Spinal cord (tissue), 10 donors: ENCODE data around the gene DHRS1. TPM values are rescaled to one million over a fixed set of nuclear protein-coding genes. Genes with fewer than 3 reads are reported as not detected.

ENCODE experiments used
- DNase-seq, 6 donors: peaks; one replicate each; pipeline versions ENCODE4 v3.0.0 to v3.0.0-alpha.2; 2013 to 2015; ENCODE audit warnings: low spot score in 6 of 6, low read depth in 4 of 6
- H3K27ac ChIP-seq: one replicate; pipeline ENCODE4 v1.5.1; 2013; ENCODE audit warnings: low read depth, low read length, control low read depth
- H3K27me3 ChIP-seq: one replicate; pipeline ENCODE4 v1.6.1; 2013; ENCODE audit warnings: low read length; ENCODE audit not compliant: control insufficient read depth, insufficient read depth
- H3K36me3 ChIP-seq: one replicate; pipeline ENCODE4 v1.6.1; 2013; ENCODE audit warnings: low read length; ENCODE audit not compliant: control insufficient read depth, insufficient read depth
- H3K4me1 ChIP-seq: one replicate; pipeline ENCODE4 v1.6.1; 2013; ENCODE audit warnings: low read length; ENCODE audit not compliant: control insufficient read depth, insufficient read depth
- H3K4me3 ChIP-seq: one replicate; pipeline ENCODE4 v1.5.1; 2013; ENCODE audit warnings: low read depth, low read length, control low read depth
- H3K9me3 ChIP-seq: one replicate; pipeline ENCODE4 v1.6.1; 2013; ENCODE audit warnings: low read length; ENCODE audit not compliant: control insufficient read depth, insufficient read depth
- WGBS: methylation state at CpG from one replicate; pipeline ENCODE4 v1.1.5; 2013; ENCODE audit warnings: missing lambda C conversion rate; ENCODE audit not compliant: insufficient coverage; 5-methylcytosine and 5-hydroxymethylcytosine counted together
- polyA plus RNA-seq, 2 donors: library from polyadenylated mRNA; unstranded; fragments of 120-200 nt; gene quantifications; one replicate each; pipeline ENCODE4 v1.2.1, GENCODE V29; 2013; ENCODE audit not compliant: insufficient read length in 2 of 2
- total RNA-seq, 2 donors: library from RNA; depleted of rRNA in 1 of 2; stranded (reverse); fragments of 120-200 nt in 1 of 2; fragments of >200 nt in 1 of 2; gene quantifications; one replicate each; pipeline versions ENCODE4 v1.2.3 to v1.2.4, GENCODE V29; 2013 to 2014
- donor health status: healthy.

DHRS1 gene
- total and polyA plus RNA-seq, 4 donors = 12.6 to 47.5 (median 25.7) TPM

- WGBS = 96% methylated on average over 5 of the region's 9 CpGs
- DNase-seq = no peak
- Histone ChIP-seq H3K36me3 (peaks cover 60% of the 10 kb centered on the region), H3K27me3 (no peaks in the 10 kb centered on the region), H3K4me1 (peaks cover 6% of the 10 kb centered on the region), H3K4me3 (no peak overlapping the region), H3K9me3 (no peaks in the 10 kb centered on the region), H3K27ac (no peak overlapping the region)
Measured at GRCh38 chr14:24268225-24268624, 31.4 kb downstream of the DHRS1 start.

GRCh38 chr14:24267516-24267915, 32.1 kb downstream of the DHRS1 start:
- no peaks in the 10 kb centered on the region for H3K27me3 ChIP-seq
- H3K4me1 ChIP-seq = peaks cover 6% of the 10 kb centered on the region
- 89% methylated on average over 9 of the region's 9 CpGs for WGBS
- peaks cover 65% of the 10 kb centered on the region for H3K36me3 ChIP-seq
- DNase-seq = no peak
- no peaks in the 10 kb centered on the region for H3K9me3 ChIP-seq
- H3K4me3 ChIP-seq = no peak overlapping the region
- no peak overlapping the region for H3K27ac ChIP-seq

GRCh38 chr14:24266344-24267244, 33.0 kb downstream of the DHRS1 start:
- Histone ChIP-seq H3K27me3 (no peaks in the 10 kb centered on the region), H3K27ac (no peak overlapping the region), H3K36me3 (peaks cover 73% of the 10 kb centered on the region), H3K4me3 (no peak overlapping the region), H3K9me3 (no peaks in the 10 kb centered on the region), H3K4me1 (peaks cover 6% of the 10 kb centered on the region)
- DNase-seq = no peak
- WGBS = 90% methylated on average over 18 of the region's 18 CpGs

GRCh38 chr14:24264298-24264697, 35.3 kb downstream of the DHRS1 start:
- Histone ChIP-seq H3K4me1 (no peaks in the 10 kb centered on the region), H3K27ac (no peak overlapping the region), H3K4me3 (no peak overlapping the region), H3K9me3 (no peaks in the 10 kb centered on the region), H3K36me3 (peaks cover 80% of the 10 kb centered on the region), H3K27me3 (no peaks in the 10 kb centered on the region)
- WGBS = 69% methylated on average over 5 of the region's 6 CpGs
- no peak for DNase-seq

- no peaks in the 10 kb centered on the region for H3K9me3 ChIP-seq
- WGBS = 82% methylated on average over 3 of the region's 6 CpGs
- H3K36me3 ChIP-seq = peaks cover 79% of the 10 kb centered on the region
- no peak overlapping the region for H3K4me3 ChIP-seq
- no peaks in the 10 kb centered on the region for H3K27me3 ChIP-seq
- H3K27ac ChIP-seq = no peak overlapping the region
- H3K4me1 ChIP-seq = no peaks in the 10 kb centered on the region
- no peak for DNase-seq
Measured at GRCh38 chr14:24263848-24264247, 35.7 kb downstream of the DHRS1 start.

- Histone ChIP-seq H3K27ac (no peak within 1 kb of the TSS), H3K4me3 (no peak within 1 kb of the TSS), H3K36me3 (peaks cover 79% of the 10 kb centered on the region), H3K27me3 (no peaks in the 10 kb centered on the region), H3K9me3 (no peaks in the 10 kb centered on the region), H3K4me1 (no peaks in the 10 kb centered on the region)
- WGBS = 71% methylated on average over 14 of the region's 14 CpGs
- no peak for DNase-seq
Measured at GRCh38 chr14:24262821-24263733, 36.5 kb downstream of the DHRS1 start, which contains the start of gene TGM1. Gene TGM1, minus strand, starts transcription at chr14:24263177. Its CDS starts 825 bp downstream, at chr14:24262352.

- no peak overlapping the region for H3K4me3 ChIP-seq
- no peaks in the 10 kb centered on the region for H3K4me1 ChIP-seq
- H3K27ac ChIP-seq = no peak overlapping the region
- no peaks in the 10 kb centered on the region for H3K27me3 ChIP-seq
- H3K36me3 ChIP-seq = peaks cover 71% of the 10 kb centered on the region
- no peaks in the 10 kb centered on the region for H3K9me3 ChIP-seq
- 87% methylated on average over 19 of the region's 19 CpGs for WGBS
- DNase-seq = no peak
Measured at GRCh38 chr14:24261969-24262327, 37.6 kb downstream of the DHRS1 start.

GRCh38 chr14:24261256-24261968, 38.2 kb downstream of the DHRS1 start:
- Histone ChIP-seq H3K4me3 (no peak overlapping the region), H3K4me1 (no peaks in the 10 kb centered on the region), H3K27ac (no peak overlapping the region), H3K36me3 (peaks cover 68% of the 10 kb centered on the region), H3K27me3 (no peaks in the 10 kb centered on the region), H3K9me3 (no peaks in the 10 kb centered on the region)
- 92% methylated on average over 17 of the region's 20 CpGs for WGBS
- no peak for DNase-seq

GRCh38 chr14:24260780-24261157, 38.8 kb downstream of the DHRS1 start:
- DNase-seq = no peak
- Histone ChIP-seq H3K27me3 (no peaks in the 10 kb centered on the region), H3K36me3 (peaks cover 67% of the 10 kb centered on the region), H3K4me3 (no peak overlapping the region), H3K4me1 (no peaks in the 10 kb centered on the region), H3K27ac (no peak overlapping the region), H3K9me3 (no peaks in the 10 kb centered on the region)
- WGBS = 83% methylated on average over 2 of the region's 4 CpGs
